Activated CD4-positive, CD25-positive, alpha-beta regulatory T cell treated with anti-CD3 and anti-CD28 coated beads, Interleukin-2, amount 50 U/mL, for 16 hours (primary cell): ENCODE data around the gene ZNF397.

Experiments
- DNase-seq: peaks from one replicate; pipeline ENCODE4 v3.0.0-alpha.2; 2020; ENCODE audit warnings: low read depth, low spot score

The ZNF397 gene

DNA sequence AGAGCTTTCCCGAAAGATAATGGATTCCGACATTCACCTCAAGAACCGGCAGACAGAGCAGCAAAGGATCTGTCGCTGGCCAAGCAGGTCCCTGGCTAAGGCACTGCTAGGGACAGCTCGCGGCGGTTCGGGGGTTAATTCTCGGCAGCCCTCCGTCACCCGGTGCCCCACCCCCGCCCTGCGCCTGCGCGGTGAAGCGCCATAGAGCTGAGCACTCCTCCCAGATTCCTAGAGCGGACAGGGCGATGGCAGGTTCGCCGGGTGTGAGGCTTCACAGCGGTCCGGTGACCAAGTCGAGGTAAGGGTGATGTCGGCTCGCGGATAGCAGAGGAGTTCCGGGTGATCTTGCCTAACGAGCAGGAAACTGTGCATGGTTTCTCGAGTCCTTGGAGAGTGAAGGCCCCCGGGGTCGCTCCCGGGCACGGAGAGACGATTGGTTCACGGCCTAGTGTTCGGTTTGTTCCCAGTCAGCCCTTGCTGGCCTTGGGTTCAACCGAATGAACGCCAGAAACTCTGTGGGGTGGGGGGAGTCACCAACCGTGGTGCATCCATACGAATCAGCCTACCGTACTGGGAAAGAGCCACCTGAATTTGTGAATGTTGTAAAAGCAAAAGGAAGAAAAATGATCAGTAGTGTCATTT, 49.4 kb downstream of the ZNF397 start, which contains the start of gene ZSCAN30:
Gene ZSCAN30 (minus strand): TSS at position 136 of the 642 bp plus-strand sequence. CDS start 25,877 bp downstream, outside the sequence.
- peak; percentile 89 for DNase-seq

DNA sequence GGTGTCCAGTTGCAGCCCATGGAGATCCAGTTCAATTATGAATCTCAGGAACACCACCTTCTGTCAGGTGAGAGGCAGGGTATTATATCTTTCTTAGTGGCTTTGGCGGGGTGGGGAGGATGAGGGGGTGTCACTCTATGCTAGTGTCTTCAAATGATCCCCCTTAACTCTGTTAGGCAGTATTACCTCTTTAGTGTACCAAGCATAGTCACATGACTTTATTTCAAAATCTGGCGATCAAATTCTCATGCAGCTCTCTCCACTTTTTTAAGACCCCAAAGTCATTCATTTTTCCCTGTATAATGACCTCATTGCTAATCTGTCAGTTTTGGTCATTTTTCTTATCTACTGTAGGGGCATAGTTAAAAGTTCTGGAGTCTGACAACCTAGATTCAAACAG, 50.3 kb downstream of the ZNF397 start:
- DNase-seq, result no peak

DNA sequence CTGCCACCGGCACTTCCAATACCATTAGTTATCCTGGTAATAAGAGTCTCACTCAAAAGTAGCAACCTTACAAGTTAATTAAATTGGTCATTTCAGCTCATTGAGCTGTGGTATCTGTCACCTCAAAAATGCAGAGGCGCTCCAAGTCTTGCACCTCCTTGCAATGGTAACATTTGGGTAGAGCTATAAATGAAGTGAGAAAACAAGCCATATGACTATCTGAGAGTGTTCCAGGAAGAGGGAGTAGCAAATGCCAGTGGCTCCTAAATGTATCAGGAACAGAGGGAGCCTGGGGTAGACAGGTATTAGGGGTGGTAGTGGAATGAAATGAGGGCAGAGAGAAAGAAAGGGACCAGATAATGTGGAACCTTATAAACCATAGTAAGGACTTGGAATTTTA, 55.2 kb downstream of the ZNF397 start:
- DNase-seq, result no peak

DNA sequence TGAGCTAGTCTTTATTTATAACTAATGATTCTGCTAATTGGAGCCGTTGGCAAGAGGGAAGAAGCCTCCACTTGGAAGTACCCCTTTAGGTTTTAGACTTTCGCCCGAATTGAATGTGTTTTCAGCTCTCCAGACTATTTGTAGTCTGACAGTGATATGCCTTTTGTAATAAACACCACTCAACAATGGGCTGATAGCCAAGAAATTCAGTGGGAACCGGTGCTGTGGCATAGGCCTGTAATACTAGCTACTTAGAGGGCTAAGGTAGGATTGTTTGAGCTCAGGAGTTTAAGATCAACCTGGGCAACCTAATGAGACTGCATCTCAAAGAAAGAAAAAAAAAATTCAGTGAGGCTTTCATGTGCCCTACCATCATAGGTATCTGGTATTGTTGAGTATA, 62.8 kb downstream of the ZNF397 start:
- DNase-seq, result no peak

DNA sequence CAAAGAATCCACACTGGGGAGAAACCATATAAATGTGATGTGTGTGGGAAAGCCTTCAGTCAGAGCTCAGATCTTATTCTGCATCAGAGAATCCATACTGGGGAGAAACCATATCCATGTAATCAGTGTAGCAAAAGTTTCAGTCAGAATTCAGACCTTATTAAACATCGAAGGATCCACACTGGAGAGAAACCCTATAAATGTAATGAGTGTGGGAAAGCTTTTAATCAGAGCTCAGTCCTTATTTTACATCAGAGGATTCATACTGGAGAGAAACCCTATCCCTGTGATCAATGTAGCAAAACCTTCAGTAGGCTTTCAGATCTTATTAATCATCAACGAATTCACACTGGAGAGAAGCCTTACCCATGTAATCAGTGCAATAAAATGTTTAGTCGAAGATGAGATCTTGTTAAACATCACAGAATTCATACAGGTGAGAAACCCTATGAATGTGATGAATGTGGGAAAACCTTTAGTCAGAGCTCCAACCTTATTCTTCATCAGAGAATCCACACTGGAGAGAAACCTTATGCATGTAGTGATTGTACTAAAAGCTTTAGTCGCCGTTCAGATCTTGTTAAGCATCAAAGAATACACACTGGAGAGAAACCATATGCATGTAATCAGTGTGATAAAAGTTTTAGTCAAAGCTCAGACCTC, 65.9 kb downstream of the ZNF397 start:
- no peak for DNase-seq
